ENCODE data around the gene PANX3. TPM values are rescaled to one million over a fixed set of nuclear protein-coding genes. Genes with fewer than 3 reads are reported as not detected.

The PANX3 gene
- total RNA-seq, 1 donor from 2014 or later, result not detected

GRCh38 chr11:124591430-124591829 lies 19.8 kb upstream of the PANX3 start:
- no peak overlapping the region for H3K4me3 ChIP-seq
- no peaks in the 10 kb centered on the region for H3K36me3 ChIP-seq
- peaks cover 58% of the 10 kb centered on the region for H3K27me3 ChIP-seq (ENCODE audit: low read depth)
- no peaks in the 10 kb centered on the region for H3K9me3 ChIP-seq (replicated peaks)
- H3K4me1 ChIP-seq, result no peaks in the 10 kb centered on the region
- no peak for DNase-seq
- no peak overlapping the region for H3K27ac ChIP-seq (replicated peaks)
- intact Hi-C loops (cut with micrococcal nuclease), result no loop called here
- no peak for TF ChIP-seq CTCF (IDR thresholded peaks at IDR 0.05; ENCODE audit: borderline replicate concordance)

GRCh38 chr11:124592627-124593026 lies 18.6 kb upstream of the PANX3 start:
- intact Hi-C loops (cut with micrococcal nuclease), result no loop called here
- no peak for DNase-seq
- TF ChIP-seq CTCF (IDR thresholded peaks at IDR 0.05; ENCODE audit: borderline replicate concordance), result no peak
- Histone ChIP-seq H3K9me3 (replicated peaks) (no peaks in the 10 kb centered on the region), H3K4me3 (no peak overlapping the region), H3K27ac (replicated peaks) (no peak overlapping the region), H3K36me3 (no peaks in the 10 kb centered on the region), H3K27me3 (ENCODE audit: low read depth) (peaks cover 58% of the 10 kb centered on the region), H3K4me1 (no peaks in the 10 kb centered on the region)

GRCh38 chr11:124595302-124595701 lies 15.9 kb upstream of the PANX3 start:
- no peaks in the 10 kb centered on the region for H3K36me3 ChIP-seq
- TF ChIP-seq CTCF (IDR thresholded peaks at IDR 0.05; ENCODE audit: borderline replicate concordance), result no peak
- no peak overlapping the region for H3K27ac ChIP-seq (replicated peaks)
- no peak for DNase-seq
- H3K27me3 ChIP-seq (ENCODE audit: low read depth), result peaks cover 62% of the 10 kb centered on the region
- no peaks in the 10 kb centered on the region for H3K4me1 ChIP-seq
- H3K9me3 ChIP-seq (replicated peaks), result no peaks in the 10 kb centered on the region
- intact Hi-C loops (cut with micrococcal nuclease), result no loop called here
- no peak overlapping the region for H3K4me3 ChIP-seq

DNA sequence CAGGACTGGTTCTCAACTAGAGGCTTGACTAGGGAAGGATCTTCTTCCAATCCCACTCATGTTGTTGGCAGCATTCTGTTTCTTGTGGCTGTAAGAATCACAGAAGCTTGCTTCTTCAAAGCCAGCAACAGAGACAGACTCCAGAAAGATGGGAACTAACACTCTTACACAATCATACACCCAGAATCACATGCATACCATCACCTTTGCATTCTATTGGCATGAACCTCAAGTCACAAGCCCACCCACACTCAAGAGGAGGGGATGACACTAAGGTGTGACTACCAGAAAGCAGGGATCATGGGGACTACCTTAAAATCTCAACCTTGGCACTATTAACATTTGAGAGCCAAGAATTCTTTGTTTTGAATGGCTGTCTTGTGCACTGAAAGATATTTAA lies 13.6 kb upstream of the PANX3 start:
- intact Hi-C loops (cut with micrococcal nuclease), result no loop called here
- no peak overlapping the region for H3K27ac ChIP-seq (replicated peaks)
- peaks cover 65% of the 10 kb centered on the region for H3K27me3 ChIP-seq (ENCODE audit: low read depth)
- TF ChIP-seq CTCF (IDR thresholded peaks at IDR 0.05; ENCODE audit: borderline replicate concordance), result no peak
- H3K9me3 ChIP-seq (replicated peaks), result no peaks in the 10 kb centered on the region
- H3K4me1 ChIP-seq, result no peaks in the 10 kb centered on the region
- H3K4me3 ChIP-seq, result no peak overlapping the region
- DNase-seq, result no peak
- no peaks in the 10 kb centered on the region for H3K36me3 ChIP-seq

- Histone ChIP-seq H3K36me3 (no peaks in the 10 kb centered on the region), H3K4me3 (no peak overlapping the region), H3K9me3 (replicated peaks) (no peaks in the 10 kb centered on the region), H3K27me3 (ENCODE audit: low read depth) (peaks cover 39% of the 10 kb centered on the region), H3K27ac (replicated peaks) (no peak overlapping the region), H3K4me1 (no peaks in the 10 kb centered on the region)
- TF ChIP-seq CTCF (IDR thresholded peaks at IDR 0.05; ENCODE audit: borderline replicate concordance), result no peak
- DNase-seq, result no peak
- intact Hi-C loops (cut with micrococcal nuclease), result no loop called here
Measured at GRCh38 chr11:124600621-124601320, 10.5 kb upstream of the PANX3 start.

Data from left ventricle myocardium inferior (tissue), 1 donor.